A673 (cell line): ENCODE measurements around the gene NAT8L. TPM values are rescaled to one million over a fixed set of nuclear protein-coding genes. Genes with fewer than 3 reads are reported as not detected.

Experiments used
- BruUV-seq: library from RNA; stranded (reverse); fragments of 400-500 nt; replicated peaks from 2 replicates; lab custom pipeline; 2021; lab: Mats Ljungman, UMichigan
- CTCF ChIA-PET: fragments of 300-600 bp; sonication (Branson Sonifier 250); formaldehyde crosslinking; loops from one replicate; lab custom pipeline; 2022; ENCODE audit warnings: antibody characterized with exemption; lab: Charles Lee
- POLR2A ChIA-PET: fragments of 300-600 bp; sonication (Branson Sonifier 250); formaldehyde crosslinking; loops from one replicate; lab custom pipeline; 2022; ENCODE audit warnings: antibody characterized with exemption; ENCODE audit not compliant: low non-redundant PET; lab: Charles Lee
- DNase-seq: peaks from one replicate; pipeline ENCODE4 v3.0.0-alpha.2; 2015; ENCODE audit warnings: low spot score
- H3K27ac ChIP-seq: fragments of 200-600 bp; sonication (generic); 2 replicates; pipeline ENCODE4 v1.5.1; 2016; ENCODE audit warnings: mixed run types, low read depth, mild to moderate bottlenecking, mixed read lengths, antibody characterized with exemption, low read length; ENCODE audit not compliant: poor library complexity, severe bottlenecking
- H3K27me3 ChIP-seq: fragments of 200-600 bp; sonication (generic); replicated peaks from 2 replicates; pipeline ENCODE4 v1.6.1; 2017; ENCODE audit warnings: mixed run types, low read depth, mild to moderate bottlenecking, mixed read lengths, antibody characterized with exemption, low read length; ENCODE audit not compliant: insufficient read depth, poor library complexity
- H3K36me3 ChIP-seq: fragments of 200-600 bp; sonication (generic); 2 replicates; pipeline ENCODE4 v1.6.1; 2016; ENCODE audit warnings: mixed run types, mild to moderate bottlenecking, mixed read lengths, antibody characterized with exemption, low read length; ENCODE audit not compliant: insufficient read depth, poor library complexity, severe bottlenecking
- H3K4me1 ChIP-seq: fragments of 200-600 bp; sonication (generic); 2 replicates; pipeline ENCODE4 v1.6.1; 2017; ENCODE audit warnings: mixed run types, mild to moderate bottlenecking, mixed read lengths, antibody characterized with exemption, low read length; ENCODE audit not compliant: insufficient read depth, poor library complexity, severe bottlenecking
- H3K4me3 ChIP-seq: fragments of 200-600 bp; sonication (generic); 2 replicates; pipeline ENCODE4 v1.5.1; 2016; ENCODE audit warnings: low read depth, mixed run types, mild to moderate bottlenecking, mixed read lengths, low read length; ENCODE audit not compliant: poor library complexity, severe bottlenecking
- H3K9me3 ChIP-seq: fragments of 200-600 bp; sonication (generic); 2 replicates; pipeline ENCODE4 v1.6.1; 2016; ENCODE audit warnings: mixed run types, low read depth, mild to moderate bottlenecking, mixed read lengths, antibody characterized with exemption, low read length; ENCODE audit not compliant: poor library complexity, severe bottlenecking
- EZH2 ChIP-seq: fragments of 200-600 bp; sonication (generic); IDR thresholded peaks from 2 replicates; pipeline ENCODE4 v1.6.1; 2017; ENCODE audit warnings: borderline replicate concordance, low read depth, mild to moderate bottlenecking, mixed read lengths, antibody characterized with exemption, low read length; ENCODE audit not compliant: poor library complexity, severe bottlenecking
- intact Hi-C: fragments of 100-400 bp; cut with micrococcal nuclease; formaldehyde crosslinking; loops from one replicate; pipeline ENCODE4 v1.10.0; 2022; ENCODE audit not compliant: unreplicated experiment
- total RNA-seq: library from RNA; stranded (reverse); gene quantifications from 2 replicates; pipeline ENCODE4 v1.2.3, GENCODE V29; 2021
- TF ChIP-seq, protein P1 (sequence below): fragments of 300-800, 200-600 bp; sonication (generic); conservative IDR thresholded peaks from 2 replicates; pipeline ENCODE4 v1.5.1; 2017; ENCODE audit warnings: low read depth, mild to moderate bottlenecking, antibody characterized with exemption, low read length, moderate library complexity, mixed read lengths

Gene NAT8L
- total RNA-seq, 1 experiment from 2014 or later: 2.5 TPM

DNA sequence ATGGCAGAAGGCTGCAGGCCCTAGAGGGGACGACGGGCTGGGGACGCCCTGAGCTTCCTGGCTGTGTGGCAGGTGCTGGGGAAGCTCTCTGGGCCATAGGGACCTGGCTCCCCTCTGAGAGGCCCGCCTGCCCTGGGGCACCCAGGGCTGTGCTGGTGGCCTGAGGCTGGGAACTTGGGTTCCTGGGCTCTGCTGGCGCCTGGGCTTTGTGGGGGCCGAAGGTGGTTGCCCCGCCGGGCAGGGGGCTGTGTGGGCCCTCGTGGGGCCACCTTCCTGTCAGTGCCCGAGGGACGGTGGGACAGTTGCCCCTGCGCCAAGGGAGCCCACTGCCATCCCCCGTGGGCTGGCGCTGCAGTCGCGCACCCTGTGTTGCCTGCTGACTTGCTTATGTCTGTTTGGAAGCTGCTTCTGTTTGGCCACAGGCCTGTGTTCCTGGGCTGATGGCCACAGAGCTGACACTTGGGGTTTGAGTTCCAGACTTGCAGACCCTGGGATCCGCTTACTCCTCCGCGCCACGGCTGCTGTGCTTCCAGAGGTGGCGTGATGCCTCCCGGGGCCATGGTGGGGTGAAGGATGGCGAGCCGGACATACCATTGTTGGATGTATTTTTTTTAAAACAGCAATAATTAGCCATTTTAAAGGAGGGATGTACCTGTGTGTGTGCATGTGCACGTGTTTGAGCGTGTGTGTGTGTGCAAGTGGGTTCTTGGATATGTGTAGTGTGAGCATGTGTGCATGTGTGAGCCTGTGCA lies 8.5 kb downstream of the NAT8L start:
- no peak for DNase-seq
- TF ChIP-seq, protein P1, sequence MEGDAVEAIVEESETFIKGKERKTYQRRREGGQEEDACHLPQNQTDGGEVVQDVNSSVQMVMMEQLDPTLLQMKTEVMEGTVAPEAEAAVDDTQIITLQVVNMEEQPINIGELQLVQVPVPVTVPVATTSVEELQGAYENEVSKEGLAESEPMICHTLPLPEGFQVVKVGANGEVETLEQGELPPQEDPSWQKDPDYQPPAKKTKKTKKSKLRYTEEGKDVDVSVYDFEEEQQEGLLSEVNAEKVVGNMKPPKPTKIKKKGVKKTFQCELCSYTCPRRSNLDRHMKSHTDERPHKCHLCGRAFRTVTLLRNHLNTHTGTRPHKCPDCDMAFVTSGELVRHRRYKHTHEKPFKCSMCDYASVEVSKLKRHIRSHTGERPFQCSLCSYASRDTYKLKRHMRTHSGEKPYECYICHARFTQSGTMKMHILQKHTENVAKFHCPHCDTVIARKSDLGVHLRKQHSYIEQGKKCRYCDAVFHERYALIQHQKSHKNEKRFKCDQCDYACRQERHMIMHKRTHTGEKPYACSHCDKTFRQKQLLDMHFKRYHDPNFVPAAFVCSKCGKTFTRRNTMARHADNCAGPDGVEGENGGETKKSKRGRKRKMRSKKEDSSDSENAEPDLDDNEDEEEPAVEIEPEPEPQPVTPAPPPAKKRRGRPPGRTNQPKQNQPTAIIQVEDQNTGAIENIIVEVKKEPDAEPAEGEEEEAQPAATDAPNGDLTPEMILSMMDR: no peak
- no peak for TF ChIP-seq EZH2
- POLR2A ChIA-PET: no interaction called here
- Histone ChIP-seq H3K4me1 (no peaks in the 10 kb centered on the region), H3K27me3 (no peaks in the 10 kb centered on the region), H3K9me3 (no peaks in the 10 kb centered on the region), H3K4me3 (no peak overlapping the region), H3K36me3 (no peaks in the 10 kb centered on the region), H3K27ac (no peak overlapping the region)
- no TSS peak for BruUV-seq
- intact Hi-C loops: no loop called here
- CTCF ChIA-PET: no interaction called here

DNA sequence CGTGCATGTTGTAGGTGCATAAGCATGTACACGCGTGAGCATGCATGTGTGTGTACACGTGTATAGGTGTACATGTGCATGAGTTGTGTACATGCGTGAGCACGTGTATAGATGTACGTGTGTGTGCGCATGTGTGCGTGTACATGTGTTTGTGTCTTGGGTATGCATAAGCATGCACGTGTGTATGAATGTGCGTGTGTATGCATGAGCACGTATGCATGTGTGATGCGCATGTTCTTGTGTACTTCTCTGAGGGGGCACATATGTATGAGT lies 9.0 kb downstream of the NAT8L start:
- no peak for DNase-seq

DNA sequence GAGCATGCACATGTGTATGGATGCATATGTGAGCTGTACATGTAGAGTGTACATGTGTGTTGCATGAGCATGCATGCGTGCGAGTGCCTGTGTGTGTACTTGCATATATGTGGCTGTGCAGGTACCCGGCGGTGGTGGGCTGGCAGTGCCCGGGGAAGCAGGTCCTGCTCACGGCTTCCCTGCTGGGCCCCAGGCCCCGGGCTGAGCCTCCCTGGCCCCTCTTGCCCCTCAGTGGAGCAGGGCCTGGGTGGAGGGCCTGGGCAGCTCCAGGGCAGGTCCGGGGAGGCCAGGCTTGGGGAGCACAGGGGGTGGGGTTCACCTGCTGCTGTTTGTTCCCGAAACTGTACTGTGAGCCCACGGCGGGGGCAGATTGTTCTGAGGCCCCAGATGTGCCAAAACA lies 9.4 kb downstream of the NAT8L start:
- no peaks in the 10 kb centered on the region for H3K9me3 ChIP-seq
- H3K36me3 ChIP-seq: no peaks in the 10 kb centered on the region
- H3K4me3 ChIP-seq: no peak overlapping the region
- POLR2A ChIA-PET: no interaction called here
- TF ChIP-seq, protein P1: no peak
- TF ChIP-seq EZH2: no peak
- no peak for DNase-seq
- CTCF ChIA-PET: no interaction called here
- no peak overlapping the region for H3K27ac ChIP-seq
- intact Hi-C loops: no loop called here
- H3K27me3 ChIP-seq: no peaks in the 10 kb centered on the region
- no TSS peak for BruUV-seq
- H3K4me1 ChIP-seq: no peaks in the 10 kb centered on the region

More for the DNA sequence above, 9.0 kb downstream of the NAT8L start:
- Histone ChIP-seq H3K27me3 (no peaks in the 10 kb centered on the region), H3K4me1 (no peaks in the 10 kb centered on the region), H3K9me3 (no peaks in the 10 kb centered on the region), H3K27ac (no peak overlapping the region), H3K36me3 (no peaks in the 10 kb centered on the region), H3K4me3 (no peak overlapping the region)
- intact Hi-C loops: no loop called here
- BruUV-seq: no TSS peak
- TF ChIP-seq, protein P1: no peak
- no peak for TF ChIP-seq EZH2
- CTCF ChIA-PET: no interaction called here
- POLR2A ChIA-PET: no interaction called here
